Measurements from ENCODE around the gene MPST.
A peak's percentile ranks its signal among the peaks of the same experiment; 100 is the strongest.

MPST gene

DNA sequence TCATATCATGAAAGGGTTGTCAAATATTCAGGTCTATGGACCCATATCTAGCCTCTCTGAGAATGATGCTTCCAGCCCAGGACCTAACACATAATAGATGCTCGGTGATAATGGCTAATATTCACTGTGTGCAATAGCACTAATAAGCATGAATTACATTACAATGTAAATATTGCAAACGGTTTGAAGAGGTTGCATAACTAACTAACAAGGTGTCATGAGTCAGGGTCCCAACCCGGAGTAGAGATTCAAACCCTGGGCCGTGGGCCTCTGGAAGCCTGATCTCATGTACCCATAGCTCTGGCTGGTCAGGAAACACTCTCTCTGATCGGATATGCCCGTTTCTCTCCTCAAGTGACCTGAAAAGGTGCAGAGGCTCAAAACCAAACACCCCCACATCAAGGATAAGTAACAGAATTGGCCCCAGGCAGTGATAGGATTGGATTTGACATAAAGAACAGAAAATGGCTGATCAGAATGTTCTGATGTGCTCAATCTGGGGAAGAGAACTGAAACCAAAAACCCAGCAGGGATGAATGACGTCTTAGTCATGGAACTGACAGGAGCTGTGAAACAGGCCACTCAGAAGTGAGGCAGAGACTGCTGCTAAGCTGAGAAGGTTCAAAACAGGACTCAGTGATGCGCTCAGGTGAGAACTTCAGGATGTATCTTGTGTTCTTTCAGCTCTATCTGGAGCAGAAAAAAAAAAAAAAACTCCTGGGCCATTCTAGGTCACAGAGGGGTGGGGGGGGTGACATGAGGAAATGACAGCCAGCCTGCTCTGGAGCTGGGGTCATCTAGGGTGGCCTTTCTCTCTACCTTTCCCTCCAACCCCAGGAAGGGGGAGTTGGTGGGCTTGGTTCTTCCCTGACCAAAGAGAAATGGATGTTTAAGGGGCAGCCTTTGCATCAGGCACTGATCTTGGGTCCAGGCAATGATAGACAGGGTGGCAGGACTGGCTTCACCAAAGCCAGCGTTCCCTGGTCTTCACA lies 25.4 kb downstream of the MPST start:
- H3K4me3 ChIP-seq (ENCODE audit: low read depth, low read length), result no peak overlapping the region
- DNase-seq (ENCODE audit: low read depth, low spot score), result no peak
- in situ Hi-C loops (cut with HindIII; ENCODE audit: low sequenced_read_pairs), result no loop called here
- TF ChIP-seq, protein P1, sequence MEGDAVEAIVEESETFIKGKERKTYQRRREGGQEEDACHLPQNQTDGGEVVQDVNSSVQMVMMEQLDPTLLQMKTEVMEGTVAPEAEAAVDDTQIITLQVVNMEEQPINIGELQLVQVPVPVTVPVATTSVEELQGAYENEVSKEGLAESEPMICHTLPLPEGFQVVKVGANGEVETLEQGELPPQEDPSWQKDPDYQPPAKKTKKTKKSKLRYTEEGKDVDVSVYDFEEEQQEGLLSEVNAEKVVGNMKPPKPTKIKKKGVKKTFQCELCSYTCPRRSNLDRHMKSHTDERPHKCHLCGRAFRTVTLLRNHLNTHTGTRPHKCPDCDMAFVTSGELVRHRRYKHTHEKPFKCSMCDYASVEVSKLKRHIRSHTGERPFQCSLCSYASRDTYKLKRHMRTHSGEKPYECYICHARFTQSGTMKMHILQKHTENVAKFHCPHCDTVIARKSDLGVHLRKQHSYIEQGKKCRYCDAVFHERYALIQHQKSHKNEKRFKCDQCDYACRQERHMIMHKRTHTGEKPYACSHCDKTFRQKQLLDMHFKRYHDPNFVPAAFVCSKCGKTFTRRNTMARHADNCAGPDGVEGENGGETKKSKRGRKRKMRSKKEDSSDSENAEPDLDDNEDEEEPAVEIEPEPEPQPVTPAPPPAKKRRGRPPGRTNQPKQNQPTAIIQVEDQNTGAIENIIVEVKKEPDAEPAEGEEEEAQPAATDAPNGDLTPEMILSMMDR (IDR thresholded peaks at IDR 0.05; ENCODE audit: low read depth, low read length), result no peak

DNA sequence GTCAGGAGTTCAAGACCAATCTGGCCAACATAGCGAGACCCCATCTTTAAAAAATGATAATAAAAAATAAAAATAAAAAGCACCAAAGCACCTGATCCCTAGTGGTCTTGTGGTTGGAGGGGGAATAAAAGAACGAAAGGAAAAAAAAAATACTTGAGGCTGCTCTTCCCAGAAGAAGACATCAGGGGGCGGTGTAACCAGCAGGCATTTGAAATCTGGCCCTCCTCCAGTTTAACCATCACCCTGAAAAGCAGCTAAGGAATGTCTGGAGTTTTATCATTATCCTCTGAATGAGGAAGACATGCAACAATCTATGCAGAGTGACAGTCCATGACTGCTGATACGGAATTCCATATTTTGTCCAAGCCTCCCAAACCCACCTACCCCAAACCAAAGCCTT lies 26.4 kb downstream of the MPST start:
- in situ Hi-C loops (cut with HindIII; ENCODE audit: low sequenced_read_pairs), result no loop called here
- TF ChIP-seq, protein P1 (IDR thresholded peaks at IDR 0.05; ENCODE audit: low read depth, low read length), result peak; percentile 67
- no peak overlapping the region for H3K4me3 ChIP-seq (ENCODE audit: low read depth, low read length)
- DNase-seq (ENCODE audit: low read depth, low spot score), result peak; percentile 29

DNA sequence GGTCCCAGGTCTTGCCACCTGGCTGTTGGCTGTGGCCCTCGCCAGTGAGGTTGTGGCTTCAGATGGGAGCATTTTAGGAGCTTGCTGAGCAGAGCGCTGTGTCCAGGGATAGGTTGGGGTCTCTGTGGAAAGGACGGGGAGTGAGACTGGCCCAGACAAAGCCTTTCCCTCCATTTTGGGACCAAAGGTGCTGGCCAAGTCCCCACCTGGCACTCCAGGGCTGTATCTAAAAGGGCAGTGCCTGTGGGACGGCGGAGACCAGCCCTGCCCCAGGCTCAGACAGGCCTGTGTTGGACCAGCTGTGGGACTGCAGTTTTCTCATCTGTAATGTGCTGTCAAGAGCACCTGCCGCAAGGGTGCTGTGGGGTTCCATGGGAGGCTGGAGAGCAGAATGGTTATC lies 27.0 kb downstream of the MPST start:
- no peak for DNase-seq (ENCODE audit: low read depth, low spot score)
- TF ChIP-seq, protein P1 (IDR thresholded peaks at IDR 0.05; ENCODE audit: low read depth, low read length), result no peak
- in situ Hi-C loops (cut with HindIII; ENCODE audit: low sequenced_read_pairs), result no loop called here
- H3K4me3 ChIP-seq (ENCODE audit: low read depth, low read length), result no peak overlapping the region

DNA sequence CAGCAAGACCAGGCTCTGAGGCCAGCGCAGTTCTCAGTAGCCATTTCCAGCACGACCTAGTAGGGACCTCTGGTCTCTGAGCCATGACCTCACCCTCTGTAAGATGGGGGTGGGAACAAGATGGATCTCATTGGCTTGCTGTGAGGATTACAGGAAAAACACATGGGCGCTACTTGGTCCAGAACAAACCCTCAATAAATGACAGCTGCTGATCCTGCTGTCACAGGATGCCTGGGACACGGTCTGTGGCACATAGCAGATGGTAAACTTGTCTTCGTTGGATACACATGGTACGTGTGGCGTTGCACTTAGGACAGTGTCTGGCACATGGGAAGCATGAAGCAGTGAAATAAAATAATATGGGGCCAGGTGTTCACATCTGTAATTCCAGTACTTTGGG lies 27.5 kb downstream of the MPST start:
- H3K4me3 ChIP-seq (ENCODE audit: low read depth, low read length), result no peak overlapping the region
- TF ChIP-seq, protein P1 (IDR thresholded peaks at IDR 0.05; ENCODE audit: low read depth, low read length), result no peak
- no peak for DNase-seq (ENCODE audit: low read depth, low spot score)
- in situ Hi-C loops (cut with HindIII; ENCODE audit: low sequenced_read_pairs), result no loop called here

DNA sequence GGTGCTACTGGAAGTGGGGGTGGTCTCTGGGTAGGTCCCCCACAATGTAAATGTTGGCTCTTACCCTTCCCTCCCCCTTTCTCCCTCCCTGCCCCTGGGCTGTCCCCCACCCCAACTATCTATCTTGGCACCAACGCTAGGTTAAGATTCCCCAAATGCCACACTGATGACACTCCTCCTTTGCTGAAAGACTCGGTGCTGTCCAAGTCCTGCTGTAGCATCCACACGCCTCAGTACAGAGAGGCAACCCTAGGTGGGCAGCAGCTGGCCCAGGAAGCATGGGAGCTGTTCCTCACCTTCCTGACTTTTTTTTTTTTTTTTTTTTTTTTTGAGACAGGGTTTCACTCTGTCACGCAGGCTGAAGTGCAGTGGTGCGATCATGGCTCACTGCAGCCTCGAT lies 28.6 kb downstream of the MPST start:
- TF ChIP-seq, protein P1 (IDR thresholded peaks at IDR 0.05; ENCODE audit: low read depth, low read length), result no peak
- in situ Hi-C loops (cut with HindIII; ENCODE audit: low sequenced_read_pairs), result no loop called here

DNA sequence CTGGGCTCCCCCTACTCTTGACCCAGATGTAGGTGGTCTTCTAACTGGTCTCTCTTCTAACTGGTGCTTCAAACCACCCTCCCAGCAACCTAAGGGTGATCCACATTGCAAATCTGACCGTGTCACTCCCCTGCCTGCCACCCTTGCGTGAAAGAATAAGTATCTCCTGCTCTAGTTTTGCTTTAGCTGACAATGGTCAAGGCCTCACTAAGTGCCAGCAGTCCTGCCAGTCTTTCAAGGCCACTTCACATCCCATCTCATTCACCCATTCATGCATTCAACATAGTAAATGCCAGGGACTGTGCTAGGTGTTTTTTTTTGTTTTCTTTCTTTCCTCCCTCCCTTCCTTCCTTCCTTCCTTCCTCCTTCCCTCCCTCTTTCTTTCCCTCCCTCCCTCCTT lies 29.7 kb downstream of the MPST start:
- in situ Hi-C loops (cut with HindIII; ENCODE audit: low sequenced_read_pairs), result no loop called here
- TF ChIP-seq, protein P1 (IDR thresholded peaks at IDR 0.05; ENCODE audit: low read depth, low read length), result no peak
- H3K4me3 ChIP-seq (ENCODE audit: low read depth, low read length), result no peak overlapping the region
- DNase-seq (ENCODE audit: low read depth, low spot score), result no peak

More for the DNA sequence above, 28.6 kb downstream of the MPST start:
- no peak for DNase-seq (ENCODE audit: low read depth, low spot score)
- H3K4me3 ChIP-seq (ENCODE audit: low read depth, low read length), result no peak overlapping the region

All from astrocyte of the spinal cord (primary cell).